H1 (cell line): ENCODE data around the gene ERI3. TPM values are rescaled to one million over a fixed set of nuclear protein-coding genes. Genes with fewer than 3 reads are reported as not detected.

Experiments used
- CTCF ChIA-PET: fragments of 300-600 bp; sonication (Branson Sonifier 250); formaldehyde crosslinking; loops from one replicate; lab custom pipeline; 2021; ENCODE audit not compliant: partially characterized antibody; lab: Charles Lee
- POLR2A ChIA-PET: fragments of 300-600 bp; sonication (Branson Sonifier 250); formaldehyde crosslinking; loops from one replicate; lab custom pipeline; 2021; ENCODE audit warnings: inconsistent platforms; ENCODE audit not compliant: partially characterized antibody; lab: Charles Lee
- DNase-seq, 2 experiments: peaks; one replicate each; pipeline versions ENCODE4 v3.0.0 to v3.0.0-alpha.2; 2010 to 2022; ENCODE audit warnings: low spot score in 2 of 2, low read depth in 1 of 2, mixed read lengths in 1 of 2
- FAIRE-seq: peaks from 2 replicates; lab custom pipeline; 2011; peaks lifted over from hg19 to GRCh38; lab: Jason Lieb, UNC
- H2AFZ ChIP-seq: 2 replicates; pipeline ENCODE4 v1.8.1; 2012; ENCODE audit warnings: low read length, inconsistent platforms
- H2AK5ac ChIP-seq: 2 replicates; pipeline ENCODE4 v1.6.1; 2013; ENCODE audit warnings: low read depth, low read length
- H2BK120ac ChIP-seq: replicated peaks from 2 replicates; pipeline ENCODE3; 2013; ENCODE audit warnings: low read depth, low read length, inconsistent platforms
- H2BK12ac ChIP-seq: 2 replicates; pipeline ENCODE4 v1.6.1; 2013; ENCODE audit warnings: low read depth, low read length
- H2BK15ac ChIP-seq: 2 replicates; pipeline ENCODE4 v1.6.1; 2013; ENCODE audit warnings: low read length
- H2BK20ac ChIP-seq: 2 replicates; pipeline ENCODE4 v1.6.1; 2013; ENCODE audit warnings: low read length
- H2BK5ac ChIP-seq: 2 replicates; pipeline ENCODE4 v1.6.1; 2013; ENCODE audit warnings: low read depth, low read length
- H3K14ac ChIP-seq: 2 replicates; pipeline ENCODE4 v1.6.1; 2013; ENCODE audit warnings: inconsistent platforms; ENCODE audit not compliant: insufficient read length
- H3K18ac ChIP-seq: 2 replicates; pipeline ENCODE4 v1.6.1; 2013; ENCODE audit warnings: low read length; ENCODE audit errors: extremely low read depth
- H3K23ac ChIP-seq: 2 replicates; pipeline ENCODE4 v1.6.1; 2013; ENCODE audit warnings: inconsistent platforms; ENCODE audit not compliant: insufficient read length
- H3K23me2 ChIP-seq: 2 replicates; pipeline ENCODE4 v1.6.1; 2013; ENCODE audit warnings: low read depth, low read length
- H3K27ac ChIP-seq: 2 replicates; pipeline ENCODE4 v1.6.1; 2011; ENCODE audit warnings: low read depth, low read length, inconsistent platforms
- H3K27me3 ChIP-seq, 4 experiments: replicated peaks in 1 of 4; 1 replicate in 1 of 4; 2 replicates in 3 of 4; pipeline versions ENCODE4 v1.6.1 to v1.8.1; 2011 to 2013; ENCODE audit warnings: low read length in 3 of 4, mild to moderate bottlenecking in 3 of 4, inconsistent platforms in 2 of 4, mixed read lengths in 2 of 4, moderate library complexity in 1 of 4; ENCODE audit not compliant: control insufficient read depth in 3 of 4, insufficient read depth in 3 of 4; ENCODE audit errors: extremely low read depth in 1 of 4
- H3K36me3 ChIP-seq, 4 experiments: 2 replicates each; pipeline versions ENCODE4 v1.6.1 to v1.8.1; 2011 to 2013; ENCODE audit warnings: mild to moderate bottlenecking in 4 of 4, low read length in 3 of 4, moderate library complexity in 2 of 4, control low read depth in 1 of 4, inconsistent platforms in 1 of 4; ENCODE audit not compliant: insufficient read depth in 4 of 4, control insufficient read depth in 2 of 4
- H3K4ac ChIP-seq: replicated peaks from 2 replicates; pipeline ENCODE3; 2013; ENCODE audit warnings: low read length, low read depth, mixed read lengths, inconsistent platforms; ENCODE audit not compliant: insufficient read length
- H3K4me1 ChIP-seq, 4 experiments: replicated peaks in 1 of 4; 1 replicate in 1 of 4; 2 replicates in 3 of 4; pipeline versions ENCODE4 v1.6.1 to v1.8.1; 2011 to 2013; ENCODE audit warnings: low read length in 3 of 4, inconsistent platforms in 2 of 4, mixed read lengths in 1 of 4; ENCODE audit not compliant: insufficient read depth in 4 of 4, control insufficient read depth in 3 of 4
- H3K4me2 ChIP-seq, 2 experiments: 2 replicates each; pipeline versions ENCODE4 v1.6.1 to v1.8.1; 2011 to 2013; ENCODE audit warnings: low read depth in 2 of 2, low read length in 2 of 2, control low read depth in 1 of 2, inconsistent platforms in 1 of 2, mild to moderate bottlenecking in 1 of 2; ENCODE audit not compliant: insufficient read depth in 1 of 2
- H3K4me3 ChIP-seq, 4 experiments: fragments of 200-600, 300-600 bp in 1 of 4; sonication (generic), shearing (Covaris generic), sonication (Bioruptor Twin) in 1 of 4; 2 replicates each; pipeline versions ENCODE4 v1.5.1 to v1.8.1; 2011 to 2016; ENCODE audit warnings: low read length in 4 of 4, low read depth in 3 of 4, control low read depth in 2 of 4, inconsistent platforms in 2 of 4, mild to moderate bottlenecking in 2 of 4, mixed read lengths in 1 of 4, moderate library complexity in 1 of 4; ENCODE audit not compliant: insufficient read depth in 2 of 4; ENCODE audit errors: extremely low read depth in 1 of 4
- H3K56ac ChIP-seq: replicated peaks from 2 replicates; pipeline ENCODE3; 2013; ENCODE audit warnings: low read depth, mild to moderate bottlenecking, mixed read lengths, low read length, inconsistent platforms; ENCODE audit not compliant: insufficient read length
- H3K79me1 ChIP-seq: 2 replicates; pipeline ENCODE4 v1.6.1; 2013; ENCODE audit warnings: low read depth, low read length, control low read depth
- H3K79me2 ChIP-seq, 2 experiments: 2 replicates each; pipeline versions ENCODE4 v1.6.1 to v1.8.1; 2012 to 2013; ENCODE audit warnings: low read length in 2 of 2, mild to moderate bottlenecking in 2 of 2, inconsistent platforms in 1 of 2; ENCODE audit not compliant: insufficient read depth in 2 of 2, control insufficient read depth in 1 of 2
- H3K9ac ChIP-seq, 4 experiments: replicated peaks in 1 of 4; 1 replicate in 1 of 4; 2 replicates in 3 of 4; pipeline versions ENCODE4 v1.6.1 to v1.8.1; 2011 to 2013; ENCODE audit warnings: low read depth in 3 of 4, low read length in 3 of 4, control low read depth in 2 of 4, mild to moderate bottlenecking in 2 of 4, moderate library complexity in 2 of 4, inconsistent platforms in 1 of 4; ENCODE audit errors: extremely low read depth in 1 of 4
- H3K9me3 ChIP-seq, 2 experiments: 2 replicates each; pipeline versions ENCODE4 v1.6.1 to v1.8.1; 2012 to 2013; ENCODE audit warnings: mild to moderate bottlenecking in 2 of 2, moderate library complexity in 2 of 2, control low read depth in 1 of 2, inconsistent platforms in 1 of 2, low read depth in 1 of 2, low read length in 1 of 2, mixed read lengths in 1 of 2; ENCODE audit not compliant: insufficient read depth in 2 of 2
- H4K20me1 ChIP-seq, 2 experiments: replicated peaks in 1 of 2; 2 replicates each; pipeline versions ENCODE3 to v1.8.1; 2011 to 2013; ENCODE audit warnings: inconsistent platforms in 2 of 2, low read length in 2 of 2, mild to moderate bottlenecking in 1 of 2; ENCODE audit not compliant: insufficient read depth in 2 of 2, control insufficient read depth in 1 of 2
- H4K5ac ChIP-seq: 2 replicates; pipeline ENCODE4 v1.6.1; 2013; ENCODE audit warnings: low read length, low read depth, mixed read lengths, inconsistent platforms; ENCODE audit not compliant: insufficient read length
- H4K8ac ChIP-seq: 2 replicates; pipeline ENCODE4 v1.8.0; 2013; ENCODE audit warnings: mild to moderate bottlenecking, moderate library complexity, low read length, inconsistent platforms; ENCODE audit not compliant: insufficient read depth; ENCODE audit errors: extremely low read depth
- H4K91ac ChIP-seq: replicated peaks from 2 replicates; pipeline ENCODE3; 2013; ENCODE audit warnings: low read length, mixed read lengths, inconsistent platforms; ENCODE audit not compliant: insufficient read length
- CTCF ChIP-seq, 3 experiments: IDR thresholded peaks; 1 replicate in 2 of 3; 2 replicates in 1 of 3; pipeline versions ENCODE4 v1.5.1 to v1.6.1; 2011; ENCODE audit warnings: low read length in 3 of 3, mild to moderate bottlenecking in 3 of 3, inconsistent platforms in 2 of 3, low read depth in 1 of 3, moderate library complexity in 1 of 3; ENCODE audit not compliant: insufficient read depth in 1 of 3; ENCODE audit errors: control extremely low read depth in 1 of 3
- JUN ChIP-seq: IDR thresholded peaks from 2 replicates; pipeline ENCODE4 v1.6.1; 2011; ENCODE audit warnings: low read depth, mild to moderate bottlenecking, improper control_type of control experiment, low read length
- TEAD4 ChIP-seq: IDR thresholded peaks from 2 replicates; pipeline ENCODE4 v1.6.1; 2012; ENCODE audit warnings: low read depth, low read length, inconsistent platforms, mixed read lengths
- WGBS, 2 experiments: shearing (Covaris generic) in 1 of 2; methylation state at CpG; one replicate each; pipeline versions ENCODE4 v1.1.6 to v1.1.7; 2013 to 2015; ENCODE audit warnings: low lambda C conversion rate in 2 of 2, mixed read lengths in 2 of 2, inconsistent platforms in 1 of 2, low coverage in 1 of 2, missing lambda C conversion rate in 1 of 2; ENCODE audit not compliant: insufficient replicate concordance in 2 of 2, insufficient coverage in 1 of 2, insufficient read length in 1 of 2; ENCODE audit errors: extremely low coverage in 1 of 2, missing lambda C conversion rate in 1 of 2; 5-methylcytosine and 5-hydroxymethylcytosine counted together
- polyA plus RNA-seq, 7 experiments: library from polyadenylated mRNA; depleted of rRNA in 3 of 7; stranded (reverse) in 5 of 7; unstranded in 2 of 7; fragments of >200 nt in 5 of 7; fragments of 200-250 nt in 2 of 7; gene quantifications; 1 replicate in 5 of 7; 2 replicates in 1 of 7; 4 replicates in 1 of 7; pipeline versions ENCODE4 v1.2.1 to v1.2.3, GENCODE V29; 2011 to 2013; ENCODE audit warnings: missing spikeins in 2 of 7, mixed read lengths in 2 of 7
- total RNA-seq: library from RNA; stranded (reverse); fragmentation: NEBNext Ultra II Directional; extraction: Animal tissue kit (Norgen Biotek cat#: 25700); gene quantifications from 2 replicates; pipeline ENCODE4 v1.2.1, GENCODE V29; 2021

Gene ERI3
- total and polyA plus RNA-seq, 2 of the 8 experiments (the other 6 are each of a cell fraction or from before 2014, with no cell fraction given), result 81.1 to 199 TPM

DNA sequence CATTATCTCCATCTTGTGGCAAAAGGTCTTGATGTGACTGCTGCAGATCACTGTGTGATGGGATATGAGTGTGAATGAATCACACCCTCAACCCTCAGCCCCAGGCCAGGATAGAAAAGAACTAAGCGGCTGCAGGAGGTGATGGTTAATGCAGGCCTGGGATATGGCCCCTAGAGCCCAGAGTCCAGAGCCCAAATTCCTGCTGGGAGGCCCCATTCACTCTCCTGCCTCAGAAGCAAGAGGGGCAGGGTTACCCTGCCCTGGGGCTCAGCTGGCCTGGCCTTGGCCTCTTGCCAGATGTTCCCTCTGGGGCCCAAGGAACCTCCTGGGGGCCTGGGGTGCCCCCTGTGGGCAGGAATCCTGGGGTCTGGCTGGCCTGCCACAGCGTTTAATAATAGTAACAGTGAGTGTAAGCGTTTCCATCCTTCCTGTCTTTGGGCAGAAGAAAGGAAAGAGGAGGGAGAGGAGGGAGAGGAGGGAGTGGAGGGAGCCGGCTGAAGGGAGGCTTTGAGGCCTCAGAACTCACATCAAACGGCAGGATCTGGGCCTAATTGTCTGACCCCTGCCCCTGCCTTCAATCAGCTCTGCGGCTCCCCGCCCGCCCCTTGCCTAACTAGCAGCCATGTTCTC, 115.6 kb downstream of the ERI3 start:
- Histone ChIP-seq H3K4me3 (no peak overlapping the region), H3K4me1 (peaks cover 0 to 26% (median 15%) of the 10 kb centered on the region in 4 experiments; a peak in 6 of 7 replicates), H2BK12ac (no peak overlapping the region), H3K9me3 (no peaks in the 10 kb centered on the region), H3K4ac (no peak overlapping the region), H3K23ac (no peak overlapping the region), H2BK20ac (no peak overlapping the region), H3K27me3 (no peaks in the 10 kb centered on the region), H2AK5ac (no peak overlapping the region), H3K56ac (no peak overlapping the region), H2BK120ac (no peak overlapping the region), H4K5ac (no peak overlapping the region), H3K36me3 (peaks cover 0 to 5% (median 1%) of the 10 kb centered on the region in 4 experiments; a peak in 1 of 8 replicates), H3K9ac (no peak overlapping the region), H3K23me2 (no peaks in the 10 kb centered on the region; the same call in 1 of the 2 replicates), H3K14ac (no peak overlapping the region), H2BK15ac (no peak overlapping the region), H4K91ac (no peak overlapping the region), H3K79me1 (no peaks in the 10 kb centered on the region), H3K18ac (no peak overlapping the region; the same call in 1 of the 2 replicates), H4K20me1 (peaks cover 0 to 3% of the 10 kb centered on the region in 2 experiments), H4K8ac (no peak overlapping the region; the same call in 1 of the 2 replicates), H3K27ac (no peak overlapping the region), H2BK5ac (peak overlapping the region; percentile 75; the same call in 1 of the 2 replicates), H3K4me2 (peak overlapping the region in 1 of 2 experiments; percentile 6; a peak in 1 of 4 replicates), H3K79me2 (no peaks in the 10 kb centered on the region), H2AFZ (no peak overlapping the region)
- POLR2A ChIA-PET, result interaction anchor here (0.8 to 3.3 kb wide), 3 partner anchors 13 to 411 kb away, joined by 3 to 11 read pairs (median 6); no protein-coding TSS in a partner anchor
- FAIRE-seq (no peak), DNase-seq (peak; percentile 38 to 63)
- 63% methylated on average over 8 of the region's 8 CpGs; no CpG with 5 or more reads in 1 of the 2 experiments for WGBS, 2 experiments
- TF ChIP-seq CTCF (IDR thresholded peaks at IDR 0.05; ENCODE audit: control extremely low read depth in 1 of 3, insufficient read depth in 1 of 3, low read depth in 1 of 3, low read length in 3 of 3) (peak in 2 of 3 experiments; percentile 22 to 24; a peak in 3 of 4 replicates), TEAD4 (peak; percentile 61), JUN (no peak)
- CTCF ChIA-PET, result interaction anchor here (0.6 to 9.5 kb wide), 27 partner anchors 9 to 413 kb away, joined by 3 to 191 read pairs (median 4); partner anchors contain the start of gene DMAP1
